Neural progenitor cell (in vitro differentiated cells): Measurements from ENCODE around the gene AKR1E2. TPM values are rescaled to one million over a fixed set of nuclear protein-coding genes. Genes with fewer than 3 reads are reported as not detected.

Experiments
- DNase-seq: peaks from one replicate; pipeline ENCODE4 v3.0.0-alpha.2; 2016; ENCODE audit warnings: low spot score
- H2AFZ ChIP-seq: fragments of 200-600 bp; sonication (generic); replicated peaks from 2 replicates; pipeline ENCODE4 v1.6.1; 2016; ENCODE audit warnings: antibody characterized with exemption
- H3F3A ChIP-seq: fragments of 200-600 bp; sonication (generic); 2 replicates; pipeline ENCODE4 v1.6.1; 2016; ENCODE audit warnings: antibody characterized with exemption, low read depth
- H3K27ac ChIP-seq: fragments of 200-600 bp; sonication (generic); 2 replicates; pipeline ENCODE4 v1.5.1; 2016; ENCODE audit warnings: mild to moderate bottlenecking
- H3K27me3 ChIP-seq: fragments of 200-600 bp; sonication (generic); 2 replicates; pipeline ENCODE4 v1.6.1; 2016; ENCODE audit warnings: mild to moderate bottlenecking, moderate library complexity
- H3K36me3 ChIP-seq: fragments of 200-600 bp; sonication (generic); 2 replicates; pipeline ENCODE4 v1.5.1; 2016
- H3K4me1 ChIP-seq: fragments of 200-600 bp; sonication (generic); 2 replicates; pipeline ENCODE4 v1.6.1; 2016; ENCODE audit warnings: mixed run types
- H3K4me2 ChIP-seq: fragments of 200-600 bp; sonication (generic); 2 replicates; pipeline ENCODE4 v1.6.1; 2016
- H3K4me3 ChIP-seq: fragments of 200-600 bp; sonication (generic); 2 replicates; pipeline ENCODE4 v1.5.1; 2016
- H3K79me2 ChIP-seq: fragments of 200-600 bp; sonication (generic); 2 replicates; pipeline ENCODE4 v1.6.1; 2016; ENCODE audit warnings: low read depth
- H3K9ac ChIP-seq: fragments of 200-600 bp; sonication (generic); 2 replicates; pipeline ENCODE4 v1.6.1; 2016
- H3K9me3 ChIP-seq: fragments of 200-600 bp; sonication (generic); 2 replicates; pipeline ENCODE4 v1.5.1; 2016; ENCODE audit warnings: low read depth
- H4K20me1 ChIP-seq: fragments of 200-600 bp; sonication (generic); 2 replicates; pipeline ENCODE4 v1.6.1; 2016; ENCODE audit warnings: low read depth
- H3K27ac Mint-ChIP-seq: 3 replicates; pipeline ENCODE4 v1.8.0; 2021; ENCODE audit warnings: mixed read lengths
- H3K27me3 Mint-ChIP-seq: 2 replicates; pipeline ENCODE4 v1.8.0; 2022; ENCODE audit warnings: low read depth, mild to moderate bottlenecking, inconsistent platforms, moderate library complexity, mixed read lengths; ENCODE audit not compliant: insufficient read depth
- H3K36me3 Mint-ChIP-seq: 3 replicates; pipeline ENCODE4 v1.8.0; 2021; ENCODE audit warnings: mixed read lengths
- H3K4me1 Mint-ChIP-seq: 3 replicates; pipeline ENCODE4 v1.8.0; 2021; ENCODE audit warnings: mixed read lengths
- H3K4me3 Mint-ChIP-seq: 3 replicates; pipeline ENCODE4 v1.8.0; 2021; ENCODE audit warnings: mild to moderate bottlenecking, moderate library complexity, mixed read lengths
- H3K9me3 Mint-ChIP-seq: 3 replicates; pipeline ENCODE4 v1.8.0; 2020; ENCODE audit warnings: mixed read lengths
- CTCF ChIP-seq: fragments of 200-600 bp; sonication (generic); IDR thresholded peaks from 2 replicates; pipeline ENCODE4 v1.5.1; 2017; ENCODE audit warnings: antibody characterized with exemption, mild to moderate bottlenecking
- EZH2 ChIP-seq: fragments of 200-600 bp; sonication (generic); IDR thresholded peaks from 2 replicates; pipeline ENCODE4 v1.6.1; 2017; ENCODE audit warnings: antibody characterized with exemption, mild to moderate bottlenecking, moderate library complexity
- EZH2phosphoT487 ChIP-seq: fragments of 200-600 bp; sonication (generic); IDR thresholded peaks from 2 replicates; pipeline ENCODE4 v1.6.1; 2017; ENCODE audit warnings: antibody characterized with exemption
- total RNA-seq: library from RNA; depleted of rRNA; stranded (reverse); fragments of >200 nt; gene quantifications from 2 replicates; pipeline ENCODE4 v1.2.3, GENCODE V29; 2015; ENCODE audit warnings: low replicate concordance

The AKR1E2 gene
- total RNA-seq, 1 donor from 2014 or later, result 3.4 TPM

GRCh38 chr10:4843525-4844180 is 17.6 kb downstream of the AKR1E2 start:
- no peaks in the 10 kb centered on the region for H3K4me1 ChIP-seq
- Mint-ChIP-seq H3K27me3 (peaks cover 3% of the 10 kb centered on the region), H3K4me1 (no peaks in the 10 kb centered on the region), H3K36me3 (peaks cover 5% of the 10 kb centered on the region), H3K27ac (no peak overlapping the region), H3K4me3 (no peak overlapping the region), H3K9me3 (peaks cover 9% of the 10 kb centered on the region)
- H3F3A ChIP-seq, result no peaks in the 10 kb centered on the region
- H2AFZ ChIP-seq, result no peak overlapping the region
- no peak for DNase-seq
- no peaks in the 10 kb centered on the region for H3K27me3 ChIP-seq
- no peaks in the 10 kb centered on the region for H3K36me3 ChIP-seq
- no peaks in the 10 kb centered on the region for H3K79me2 ChIP-seq
- no peak overlapping the region for H3K4me2 ChIP-seq
- no peak overlapping the region for H3K9ac ChIP-seq
- no peaks in the 10 kb centered on the region for H4K20me1 ChIP-seq
- H3K27ac ChIP-seq, result no peak overlapping the region
- TF ChIP-seq EZH2phosphoT487, result no peak
- TF ChIP-seq CTCF, result no peak
- no peak for TF ChIP-seq EZH2
- no peak overlapping the region for H3K4me3 ChIP-seq
- H3K9me3 ChIP-seq, result no peaks in the 10 kb centered on the region

- peaks cover 9% of the 10 kb centered on the region for H3K9me3 Mint-ChIP-seq
- peaks cover 6% of the 10 kb centered on the region for H3K4me1 Mint-ChIP-seq
- H3K4me3 Mint-ChIP-seq, result no peak overlapping the region
These were observed 18.9 kb downstream of the AKR1E2 start for GRCh38 chr10:4844864-4845263.

GRCh38 chr10:4845766-4846165 is 19.8 kb downstream of the AKR1E2 start:
- Histone ChIP-seq H3K9ac (no peak overlapping the region), H3K4me3 (no peak overlapping the region), H3K27ac (no peak overlapping the region), H3K4me1 (peaks cover 4% of the 10 kb centered on the region), H4K20me1 (no peaks in the 10 kb centered on the region), H3K27me3 (no peaks in the 10 kb centered on the region), H3K36me3 (no peaks in the 10 kb centered on the region), H3K9me3 (no peaks in the 10 kb centered on the region), H3K4me2 (no peak overlapping the region), H3K79me2 (no peaks in the 10 kb centered on the region), H2AFZ (no peak overlapping the region), H3F3A (no peaks in the 10 kb centered on the region)
- no peak overlapping the region for H3K4me3 Mint-ChIP-seq
- no peak overlapping the region for H3K27ac Mint-ChIP-seq
- DNase-seq, result no peak
- TF ChIP-seq EZH2phosphoT487, result no peak
- TF ChIP-seq CTCF, result no peak
- no peak for TF ChIP-seq EZH2
- peaks cover 3% of the 10 kb centered on the region for H3K27me3 Mint-ChIP-seq
- peaks cover 9% of the 10 kb centered on the region for H3K9me3 Mint-ChIP-seq
- peaks cover 10% of the 10 kb centered on the region for H3K4me1 Mint-ChIP-seq
- H3K36me3 Mint-ChIP-seq, result peaks cover 5% of the 10 kb centered on the region

More at GRCh38 chr10:4844864-4845263, 18.9 kb downstream of the AKR1E2 start:
- Mint-ChIP-seq H3K36me3 (peaks cover 5% of the 10 kb centered on the region), H3K27me3 (peaks cover 3% of the 10 kb centered on the region), H3K27ac (no peak overlapping the region)
- Histone ChIP-seq H3K4me1 (peaks cover 1% of the 10 kb centered on the region), H3F3A (no peaks in the 10 kb centered on the region), H3K4me2 (no peak overlapping the region), H3K9me3 (no peaks in the 10 kb centered on the region), H3K4me3 (no peak overlapping the region), H3K36me3 (no peaks in the 10 kb centered on the region), H3K27me3 (no peaks in the 10 kb centered on the region), H3K79me2 (no peaks in the 10 kb centered on the region), H3K27ac (no peak overlapping the region), H4K20me1 (no peaks in the 10 kb centered on the region), H3K9ac (no peak overlapping the region), H2AFZ (no peak overlapping the region)
- no peak for TF ChIP-seq EZH2
- TF ChIP-seq EZH2phosphoT487, result no peak
- TF ChIP-seq CTCF, result no peak
- DNase-seq, result no peak
